ENCODE measurements around the gene CTNS. TPM values are rescaled to one million over a fixed set of nuclear protein-coding genes. Genes with fewer than 3 reads are reported as not detected.
A peak's percentile ranks its signal among the peaks of the same experiment; 100 is the strongest.

Gene CTNS
- total RNA-seq, 4 donors from 2014 or later = 10.8 to 17.8 (median 13.8) TPM

DNA sequence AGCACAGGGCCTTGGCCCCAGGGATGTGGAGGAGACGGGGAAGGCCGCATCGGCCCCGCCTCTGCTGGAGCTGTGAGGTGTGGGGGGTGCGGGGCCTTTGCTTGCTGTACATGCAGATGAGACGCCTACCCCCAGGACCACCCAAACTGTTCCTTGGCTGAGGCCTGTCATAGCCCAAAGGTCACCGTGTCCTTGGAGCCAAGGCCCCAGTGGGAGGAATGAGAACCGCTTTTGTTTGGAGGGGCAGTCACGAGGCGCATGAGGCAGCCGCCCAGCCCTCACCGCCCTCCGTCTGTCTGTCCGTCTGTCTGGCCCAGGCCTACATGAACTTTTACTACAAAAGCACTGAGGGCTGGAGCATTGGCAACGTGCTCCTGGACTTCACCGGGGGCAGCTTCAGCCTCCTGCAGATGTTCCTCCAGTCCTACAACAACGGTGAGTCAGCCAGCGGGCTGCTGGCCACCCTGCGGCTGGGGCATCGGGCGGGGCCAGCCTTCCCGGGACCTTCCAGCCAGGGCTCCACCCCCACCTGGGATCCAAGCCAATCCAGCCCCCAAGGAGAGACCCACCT lies 23.1 kb downstream of the CTNS start:
- peaks cover 7 to 9% of the 10 kb centered on the region in 2 donors for H3K4me1 ChIP-seq
- intact Hi-C loops (cut with DNase I; ENCODE audit: low total_unique reads) = no loop called here
- peak; percentile 84 to 88 for DNase-seq
- peak in 1 of 2 donors; percentile 34 for TF ChIP-seq POLR2A (IDR thresholded peaks at IDR 0.05)
- TF ChIP-seq, protein P1, sequence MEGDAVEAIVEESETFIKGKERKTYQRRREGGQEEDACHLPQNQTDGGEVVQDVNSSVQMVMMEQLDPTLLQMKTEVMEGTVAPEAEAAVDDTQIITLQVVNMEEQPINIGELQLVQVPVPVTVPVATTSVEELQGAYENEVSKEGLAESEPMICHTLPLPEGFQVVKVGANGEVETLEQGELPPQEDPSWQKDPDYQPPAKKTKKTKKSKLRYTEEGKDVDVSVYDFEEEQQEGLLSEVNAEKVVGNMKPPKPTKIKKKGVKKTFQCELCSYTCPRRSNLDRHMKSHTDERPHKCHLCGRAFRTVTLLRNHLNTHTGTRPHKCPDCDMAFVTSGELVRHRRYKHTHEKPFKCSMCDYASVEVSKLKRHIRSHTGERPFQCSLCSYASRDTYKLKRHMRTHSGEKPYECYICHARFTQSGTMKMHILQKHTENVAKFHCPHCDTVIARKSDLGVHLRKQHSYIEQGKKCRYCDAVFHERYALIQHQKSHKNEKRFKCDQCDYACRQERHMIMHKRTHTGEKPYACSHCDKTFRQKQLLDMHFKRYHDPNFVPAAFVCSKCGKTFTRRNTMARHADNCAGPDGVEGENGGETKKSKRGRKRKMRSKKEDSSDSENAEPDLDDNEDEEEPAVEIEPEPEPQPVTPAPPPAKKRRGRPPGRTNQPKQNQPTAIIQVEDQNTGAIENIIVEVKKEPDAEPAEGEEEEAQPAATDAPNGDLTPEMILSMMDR (IDR thresholded peaks at IDR 0.05) = peak in 3 of 4 experiments; percentile 13 to 60 (median 26)
- no peaks in the 10 kb centered on the region for H3K9me3 ChIP-seq
- no peaks in the 10 kb centered on the region for H3K27me3 ChIP-seq
- peak overlapping the region; percentile 85 to 89 for H3K27ac ChIP-seq
- H3K4me3 ChIP-seq = no peak overlapping the region
- no peaks in the 10 kb centered on the region for H3K36me3 ChIP-seq

DNA sequence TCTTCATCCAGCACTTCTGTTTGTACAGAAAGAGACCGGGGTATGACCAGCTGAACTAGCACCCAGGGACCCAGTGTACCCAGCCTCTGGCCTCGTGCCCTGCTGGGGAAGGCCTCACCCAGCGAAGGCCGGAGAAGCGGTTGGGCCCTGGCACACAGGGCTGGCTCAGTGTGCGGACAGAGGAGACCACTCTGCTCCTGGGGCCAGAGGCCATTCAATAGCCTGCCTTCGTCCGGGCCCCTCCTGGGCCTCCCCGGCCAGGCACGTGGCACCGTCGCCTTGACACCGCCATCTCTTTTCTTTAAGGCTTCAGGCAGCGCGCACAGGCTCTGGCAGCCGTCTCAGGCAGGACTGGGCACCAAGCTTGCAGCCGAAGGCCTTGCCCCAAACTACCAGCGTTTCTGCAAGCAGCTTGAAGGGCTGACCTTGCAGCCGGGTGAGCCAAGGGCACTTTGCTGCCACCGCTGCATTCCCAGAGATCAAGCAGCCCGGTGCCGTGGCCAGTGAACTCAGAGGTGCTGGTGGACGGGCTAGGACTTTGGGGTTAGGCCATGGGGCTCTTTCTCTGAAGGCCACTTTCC lies 23.8 kb downstream of the CTNS start:
- H3K9me3 ChIP-seq = no peaks in the 10 kb centered on the region
- DNase-seq = peak; percentile 31 to 35
- intact Hi-C loops (cut with DNase I; ENCODE audit: low total_unique reads) = no loop called here
- no peaks in the 10 kb centered on the region for H3K27me3 ChIP-seq
- peak overlapping the region; percentile 85 to 89 for H3K27ac ChIP-seq
- peaks cover 7 to 9% of the 10 kb centered on the region in 2 donors for H3K4me1 ChIP-seq
- H3K36me3 ChIP-seq = no peaks in the 10 kb centered on the region
- TF ChIP-seq, protein P1 (IDR thresholded peaks at IDR 0.05) = no peak
- no peak for TF ChIP-seq POLR2A (IDR thresholded peaks at IDR 0.05)
- no peak overlapping the region for H3K4me3 ChIP-seq

DNA sequence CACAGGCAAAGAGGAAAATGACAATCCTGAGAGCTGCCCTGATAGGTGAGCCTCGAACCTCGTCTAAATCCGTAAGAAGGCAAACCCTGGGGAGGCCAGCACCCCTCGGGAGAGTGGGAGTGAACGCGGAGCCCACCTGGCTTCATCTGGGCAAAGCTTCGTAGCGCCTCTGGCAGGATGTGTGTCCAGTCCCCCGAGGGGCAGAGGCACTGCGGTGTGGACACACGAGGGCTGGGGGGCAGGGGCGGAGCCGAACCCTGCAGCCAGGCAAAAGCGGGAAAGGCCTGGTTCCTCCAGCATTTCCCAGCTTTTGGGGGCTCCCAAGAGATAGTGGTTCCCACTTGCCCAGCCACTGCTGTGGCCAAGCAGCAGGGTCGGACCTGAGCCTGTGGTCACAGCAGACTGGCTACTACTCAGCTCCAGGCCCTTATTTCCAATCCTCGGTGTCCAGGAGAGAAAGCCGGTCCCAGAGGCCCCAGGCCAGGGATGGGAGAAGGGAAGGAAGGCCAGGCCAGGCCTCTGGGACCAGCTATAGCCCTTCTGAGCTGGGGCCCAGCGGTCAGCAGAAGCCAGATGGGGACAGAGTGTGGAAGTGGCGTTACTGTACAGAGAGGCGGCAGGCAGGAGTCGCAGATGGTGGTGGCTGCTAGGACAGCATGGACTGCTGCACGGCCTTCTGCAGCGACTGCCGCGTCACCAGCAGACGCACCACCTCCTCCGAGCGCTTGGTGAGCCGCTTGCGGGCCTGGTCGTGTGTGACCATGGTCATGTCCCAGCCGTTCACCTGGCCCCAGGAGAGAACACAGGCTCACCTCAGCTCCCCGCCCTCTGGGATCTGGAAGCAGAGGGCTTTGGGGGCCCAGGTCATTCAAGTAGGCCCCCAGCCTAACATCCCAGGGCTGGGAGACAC lies 26.8 kb downstream of the CTNS start:
- Histone ChIP-seq H3K36me3 (no peaks in the 10 kb centered on the region), H3K27ac (no peak overlapping the region), H3K9me3 (no peaks in the 10 kb centered on the region), H3K4me3 (no peak overlapping the region), H3K27me3 (no peaks in the 10 kb centered on the region), H3K4me1 (peaks cover 13 to 17% of the 10 kb centered on the region in 2 donors)
- intact Hi-C loops (cut with DNase I; ENCODE audit: low total_unique reads) = no loop called here
- no peak for TF ChIP-seq POLR2A (IDR thresholded peaks at IDR 0.05)
- DNase-seq = no peak

GRCh38 chr17:3665834-3666233 lies 29.3 kb downstream of the CTNS start:
- intact Hi-C loops (cut with DNase I; ENCODE audit: low total_unique reads) = no loop called here
- H3K4me1 ChIP-seq = peaks cover 9 to 12% of the 10 kb centered on the region in 2 donors
- H3K27ac ChIP-seq = peak overlapping the region; percentile 33 to 97
- H3K36me3 ChIP-seq = no peaks in the 10 kb centered on the region
- H3K27me3 ChIP-seq = no peaks in the 10 kb centered on the region
- peak in 1 of 2 donors; percentile 50 for DNase-seq
- H3K4me3 ChIP-seq = no peak overlapping the region
- H3K9me3 ChIP-seq = no peaks in the 10 kb centered on the region
- TF ChIP-seq, protein P1 (IDR thresholded peaks at IDR 0.05) = no peak
- no peak for TF ChIP-seq POLR2A (IDR thresholded peaks at IDR 0.05)

GRCh38 chr17:3666516-3666915 lies 30.0 kb downstream of the CTNS start:
- peak overlapping the region; percentile 97 to 99 for H3K27ac ChIP-seq
- intact Hi-C loops (cut with DNase I; ENCODE audit: low total_unique reads) = no loop called here

More at GRCh38 chr17:3666516-3666915, 30.0 kb downstream of the CTNS start:
- TF ChIP-seq, protein P1 (IDR thresholded peaks at IDR 0.05) = no peak
- TF ChIP-seq POLR2A (IDR thresholded peaks at IDR 0.05) = no peak
- Histone ChIP-seq H3K4me3 (peak overlapping the region in 1 of 2 donors; percentile 96), H3K9me3 (no peaks in the 10 kb centered on the region), H3K27me3 (no peaks in the 10 kb centered on the region), H3K4me1 (peaks cover 9 to 12% of the 10 kb centered on the region in 2 donors), H3K36me3 (no peaks in the 10 kb centered on the region)
- no peak for DNase-seq

Data from uterus (tissue), 4 donors.